ENCODE measurements around the gene KRT17.

Gene KRT17

DNA sequence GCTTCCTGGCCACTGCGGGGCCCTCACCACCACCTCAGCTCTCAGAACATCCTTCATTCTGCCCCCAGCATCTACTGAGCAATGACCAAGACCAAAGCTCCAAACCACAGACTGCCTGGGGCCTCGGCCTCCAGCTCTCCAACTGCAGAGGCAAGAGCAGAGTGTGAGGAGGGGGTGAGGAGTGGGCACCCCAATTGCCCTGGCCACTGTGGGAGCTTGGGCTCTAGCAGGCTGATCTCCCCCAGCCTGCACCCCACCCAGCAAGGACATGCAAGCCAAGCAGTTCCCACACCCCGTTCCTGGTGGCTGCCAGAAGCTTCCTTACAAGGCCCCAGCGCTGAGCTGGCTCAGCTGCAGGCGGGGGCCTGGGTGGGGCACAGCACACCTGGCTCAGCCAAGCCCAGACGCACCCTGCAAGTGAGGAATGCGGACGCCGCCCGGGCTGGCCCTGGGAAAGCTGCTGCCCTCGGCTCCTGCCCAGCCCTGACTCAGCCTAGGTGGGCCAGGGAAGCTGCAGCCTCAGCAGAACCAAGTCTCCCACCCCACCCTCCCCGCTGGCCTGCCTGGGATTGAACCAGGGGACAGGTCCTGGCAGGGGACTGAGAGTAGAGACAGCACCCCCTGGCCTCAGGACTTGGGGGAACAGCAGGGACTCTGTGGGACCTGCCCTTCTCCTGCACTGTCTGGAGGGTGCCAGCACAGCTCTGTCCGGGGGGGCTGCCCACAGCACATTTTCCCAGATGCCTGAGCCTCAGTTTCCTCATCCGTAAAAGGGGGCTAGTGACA is 29.7 kb upstream of the KRT17 start:
- H3K9ac ChIP-seq (ENCODE audit: low read length), result no peak overlapping the region
- H2AFZ ChIP-seq (ENCODE audit: low read depth, low read length), result no peak overlapping the region
- H4K91ac ChIP-seq (ENCODE audit: low read length), result no peak overlapping the region
- no peaks in the 10 kb centered on the region for H3K79me1 ChIP-seq (replicated peaks; ENCODE audit: low read length, poor library complexity, severe bottlenecking)
- H2BK12ac ChIP-seq (ENCODE audit: low read length in 2 of 2), result no peak overlapping the region
- no peaks in the 10 kb centered on the region for H3K9me3 ChIP-seq (ENCODE audit: control insufficient read depth, low read length)
- peaks cover 21% of the 10 kb centered on the region for H3K4me1 ChIP-seq (ENCODE audit: control insufficient read depth, insufficient read depth, low read depth, low read length)
- peaks cover 0 to 30% of the 10 kb centered on the region in 2 experiments for H3K27me3 ChIP-seq (ENCODE audit: control insufficient read depth in 1 of 2, insufficient read depth in 1 of 2, low read length in 2 of 2)
- H3K36me3 ChIP-seq (ENCODE audit: control insufficient read depth in 1 of 2, insufficient read depth in 2 of 2, low read depth in 1 of 2, low read length in 2 of 2), result no peaks in the 10 kb centered on the region
- H2BK5ac ChIP-seq (ENCODE audit: low read depth, low read length, poor library complexity, severe bottlenecking), result no peak overlapping the region
- peak overlapping the region in 1 of 2 experiments; percentile 30 for H3K14ac ChIP-seq (ENCODE audit: low read length in 2 of 2)
- H2AK5ac ChIP-seq (ENCODE audit: low read length, severe bottlenecking), result no peak overlapping the region
- no peak overlapping the region for H4K8ac ChIP-seq (ENCODE audit: low read length)
- no peak overlapping the region for H3K23ac ChIP-seq (ENCODE audit: low read length in 2 of 2)
- no peak overlapping the region for H3K4me3 ChIP-seq (ENCODE audit: insufficient read depth in 1 of 2, low read depth in 1 of 2, low read length in 2 of 2)
- DNase-seq, result no peak
- H3K18ac ChIP-seq (ENCODE audit: low read depth in 1 of 2, low read length in 2 of 2), result no peak overlapping the region
- H3K27ac ChIP-seq (ENCODE audit: low read length, poor library complexity, severe bottlenecking), result no peak overlapping the region
- H2BK15ac ChIP-seq (ENCODE audit: low read depth, poor library complexity, severe bottlenecking), result no peak overlapping the region
- WGBS, result 83% methylated on average over 8 of the region's 14 CpGs
- H3K4me2 ChIP-seq (ENCODE audit: low read length, poor library complexity, severe bottlenecking), result no peak overlapping the region
- H2BK120ac ChIP-seq (ENCODE audit: low read depth, low read length), result no peak overlapping the region
- H3K4ac ChIP-seq (ENCODE audit: low read depth in 1 of 2, low read length in 2 of 2), result no peak overlapping the region

DNA sequence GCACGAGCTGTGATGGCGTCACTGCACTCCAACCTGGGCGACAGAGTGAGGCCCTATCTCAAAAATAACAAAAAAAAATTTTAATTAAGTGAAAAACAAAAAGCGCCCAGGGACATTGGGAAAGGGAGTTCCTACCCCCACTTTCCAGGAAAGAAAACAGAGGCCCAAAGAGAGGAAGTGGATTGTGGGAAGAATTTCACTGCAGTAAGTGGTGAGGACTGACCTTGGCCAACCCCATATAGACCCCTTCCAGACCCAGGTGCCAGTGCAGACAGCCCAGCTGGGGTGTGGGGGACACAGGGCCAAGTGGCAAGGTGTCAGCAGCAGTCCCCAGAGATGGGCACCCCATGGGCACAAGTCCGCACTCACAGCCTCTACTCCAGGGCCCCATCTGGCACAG is 29.0 kb upstream of the KRT17 start:
- H3K9ac ChIP-seq (ENCODE audit: low read length), result no peak overlapping the region
- peaks cover 0 to 30% of the 10 kb centered on the region in 2 experiments for H3K27me3 ChIP-seq (ENCODE audit: control insufficient read depth in 1 of 2, insufficient read depth in 1 of 2, low read length in 2 of 2)
- no peak overlapping the region for H3K23ac ChIP-seq (ENCODE audit: low read length in 2 of 2)
- no peak overlapping the region for H2BK120ac ChIP-seq (ENCODE audit: low read depth, low read length)
- H2AFZ ChIP-seq (ENCODE audit: low read depth, low read length), result no peak overlapping the region
- H3K36me3 ChIP-seq (ENCODE audit: control insufficient read depth in 1 of 2, insufficient read depth in 2 of 2, low read depth in 1 of 2, low read length in 2 of 2), result no peaks in the 10 kb centered on the region
- H3K4ac ChIP-seq (ENCODE audit: low read depth in 1 of 2, low read length in 2 of 2), result no peak overlapping the region
- no peak overlapping the region for H4K8ac ChIP-seq (ENCODE audit: low read length)
- no peak overlapping the region for H2AK5ac ChIP-seq (ENCODE audit: low read length, severe bottlenecking)
- 91% methylated on average over 5 of the region's 5 CpGs for WGBS
- H3K18ac ChIP-seq (ENCODE audit: low read depth in 1 of 2, low read length in 2 of 2), result no peak overlapping the region
- H3K79me1 ChIP-seq (replicated peaks; ENCODE audit: low read length, poor library complexity, severe bottlenecking), result no peaks in the 10 kb centered on the region
- peaks cover 24% of the 10 kb centered on the region for H3K4me1 ChIP-seq (ENCODE audit: control insufficient read depth, insufficient read depth, low read depth, low read length)
- H2BK12ac ChIP-seq (ENCODE audit: low read length in 2 of 2), result no peak overlapping the region
- H3K27ac ChIP-seq (ENCODE audit: low read length, poor library complexity, severe bottlenecking), result no peak overlapping the region
- no peak overlapping the region for H2BK5ac ChIP-seq (ENCODE audit: low read depth, low read length, poor library complexity, severe bottlenecking)
- H2BK15ac ChIP-seq (ENCODE audit: low read depth, poor library complexity, severe bottlenecking), result no peak overlapping the region
- no peak for DNase-seq
- no peak overlapping the region for H3K14ac ChIP-seq (ENCODE audit: low read length in 2 of 2)
- H3K4me2 ChIP-seq (ENCODE audit: low read length, poor library complexity, severe bottlenecking), result no peak overlapping the region
- no peak overlapping the region for H3K4me3 ChIP-seq (ENCODE audit: insufficient read depth in 1 of 2, low read depth in 1 of 2, low read length in 2 of 2)
- no peak overlapping the region for H4K91ac ChIP-seq (ENCODE audit: low read length)
- H3K9me3 ChIP-seq (ENCODE audit: control insufficient read depth, low read length), result no peaks in the 10 kb centered on the region

DNA sequence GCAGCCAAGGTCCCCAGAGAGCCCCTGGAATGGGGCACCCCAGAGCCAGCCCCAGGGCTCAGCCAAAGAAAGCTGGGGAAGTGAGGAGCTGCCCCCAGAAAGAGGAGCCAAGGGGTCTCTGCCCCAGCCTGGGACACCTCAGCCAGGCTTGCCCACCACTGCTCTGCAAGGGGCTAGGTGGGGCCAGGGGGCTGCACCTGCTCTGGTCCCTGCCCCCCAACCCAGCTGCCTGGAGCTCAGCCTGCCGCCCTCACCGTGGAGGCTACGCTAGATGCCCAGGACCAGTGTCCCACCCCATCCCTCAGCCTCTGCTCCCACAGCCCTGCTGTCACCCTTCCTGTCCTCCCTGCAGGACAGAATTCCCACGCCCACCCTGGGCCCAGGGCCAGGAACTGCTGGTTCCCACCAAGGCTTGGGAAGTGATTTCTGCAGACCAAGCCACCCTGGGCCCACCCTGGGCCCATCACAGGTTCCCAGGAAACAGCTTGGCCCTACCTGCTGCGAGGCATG is 28.1 kb upstream of the KRT17 start:
- H3K23ac ChIP-seq (ENCODE audit: low read length in 2 of 2), result no peak overlapping the region
- no peak overlapping the region for H3K18ac ChIP-seq (ENCODE audit: low read depth in 1 of 2, low read length in 2 of 2)
- H2BK5ac ChIP-seq (ENCODE audit: low read depth, low read length, poor library complexity, severe bottlenecking), result no peak overlapping the region
- H3K27me3 ChIP-seq (ENCODE audit: control insufficient read depth in 1 of 2, insufficient read depth in 1 of 2, low read length in 2 of 2), result peaks cover 0 to 30% of the 10 kb centered on the region in 2 experiments
- H2AK5ac ChIP-seq (ENCODE audit: low read length, severe bottlenecking), result no peak overlapping the region
- H3K9me3 ChIP-seq (ENCODE audit: control insufficient read depth, low read length), result no peaks in the 10 kb centered on the region
- H3K4me1 ChIP-seq (ENCODE audit: control insufficient read depth, insufficient read depth, low read depth, low read length), result peaks cover 31% of the 10 kb centered on the region
- H3K9ac ChIP-seq (ENCODE audit: low read length), result no peak overlapping the region
- DNase-seq, result no peak
- H4K8ac ChIP-seq (ENCODE audit: low read length), result no peak overlapping the region
- H4K91ac ChIP-seq (ENCODE audit: low read length), result no peak overlapping the region
- H3K4ac ChIP-seq (ENCODE audit: low read depth in 1 of 2, low read length in 2 of 2), result no peak overlapping the region
- H3K79me1 ChIP-seq (replicated peaks; ENCODE audit: low read length, poor library complexity, severe bottlenecking), result no peaks in the 10 kb centered on the region
- H3K27ac ChIP-seq (ENCODE audit: low read length, poor library complexity, severe bottlenecking), result no peak overlapping the region
- no peak overlapping the region for H2BK12ac ChIP-seq (ENCODE audit: low read length in 2 of 2)
- H2BK15ac ChIP-seq (ENCODE audit: low read depth, poor library complexity, severe bottlenecking), result no peak overlapping the region
- H3K4me3 ChIP-seq (ENCODE audit: insufficient read depth in 1 of 2, low read depth in 1 of 2, low read length in 2 of 2), result no peak overlapping the region
- no peak overlapping the region for H2BK120ac ChIP-seq (ENCODE audit: low read depth, low read length)
- no peak overlapping the region for H2AFZ ChIP-seq (ENCODE audit: low read depth, low read length)
- H3K14ac ChIP-seq (ENCODE audit: low read length in 2 of 2), result no peak overlapping the region
- no peaks in the 10 kb centered on the region for H3K36me3 ChIP-seq (ENCODE audit: control insufficient read depth in 1 of 2, insufficient read depth in 2 of 2, low read depth in 1 of 2, low read length in 2 of 2)
- no peak overlapping the region for H3K4me2 ChIP-seq (ENCODE audit: low read length, poor library complexity, severe bottlenecking)
- 90% methylated on average over 5 of the region's 5 CpGs for WGBS

DNA sequence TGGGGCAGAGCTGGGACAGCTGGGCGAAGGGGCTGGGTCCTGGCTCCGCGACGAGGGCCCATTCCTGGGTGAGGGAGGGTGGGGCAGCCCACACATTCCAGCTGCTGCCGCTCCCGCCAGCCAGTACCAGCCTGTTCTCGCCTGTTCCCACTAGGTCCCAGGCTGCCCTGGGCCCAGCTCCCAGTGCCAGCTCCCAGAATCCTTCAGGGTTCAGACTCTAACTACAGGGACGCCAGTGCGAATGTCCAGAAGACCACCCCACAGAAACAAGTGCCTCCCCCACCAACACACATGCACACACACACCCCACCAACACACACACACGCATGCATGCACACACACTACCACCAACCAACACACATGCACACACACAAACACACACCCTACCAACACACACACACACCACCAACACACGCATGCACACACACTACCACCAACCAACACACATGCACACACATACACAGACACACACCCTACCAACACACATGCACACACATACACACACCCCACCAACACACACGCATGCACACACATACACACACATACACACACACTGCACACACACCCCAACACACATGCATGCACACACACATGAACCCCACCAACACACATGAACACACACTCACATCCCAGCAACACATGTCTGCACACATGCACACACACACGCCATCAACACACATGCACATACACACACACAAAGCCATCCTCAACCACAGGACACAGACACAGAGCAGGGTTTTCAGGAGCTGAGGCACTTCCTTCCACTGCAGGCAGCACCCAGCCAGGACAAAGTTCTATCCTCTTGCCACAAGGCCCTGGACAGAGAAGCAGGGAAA is 27.5 kb upstream of the KRT17 start:
- H4K8ac ChIP-seq (ENCODE audit: low read length), result no peak overlapping the region
- no peak for DNase-seq
- peak overlapping the region in 1 of 2 experiments; percentile 46 for H3K14ac ChIP-seq (ENCODE audit: low read length in 2 of 2)
- H3K18ac ChIP-seq (ENCODE audit: low read depth in 1 of 2, low read length in 2 of 2), result no peak overlapping the region
- H3K27me3 ChIP-seq (ENCODE audit: control insufficient read depth in 1 of 2, insufficient read depth in 1 of 2, low read length in 2 of 2), result peaks cover 0 to 29% of the 10 kb centered on the region in 2 experiments
- no peak overlapping the region for H3K4me3 ChIP-seq (ENCODE audit: insufficient read depth in 1 of 2, low read depth in 1 of 2, low read length in 2 of 2)
- peaks cover 34% of the 10 kb centered on the region for H3K4me1 ChIP-seq (ENCODE audit: control insufficient read depth, insufficient read depth, low read depth, low read length)
- no peak overlapping the region for H3K4me2 ChIP-seq (ENCODE audit: low read length, poor library complexity, severe bottlenecking)
- 92% methylated on average over 13 of the region's 13 CpGs for WGBS
- H3K9ac ChIP-seq (ENCODE audit: low read length), result no peak overlapping the region
- H2BK5ac ChIP-seq (ENCODE audit: low read depth, low read length, poor library complexity, severe bottlenecking), result no peak overlapping the region
- H4K91ac ChIP-seq (ENCODE audit: low read length), result peak overlapping the region; percentile 5
- H2AK5ac ChIP-seq (ENCODE audit: low read length, severe bottlenecking), result no peak overlapping the region
- no peak overlapping the region for H3K27ac ChIP-seq (ENCODE audit: low read length, poor library complexity, severe bottlenecking)
- H2AFZ ChIP-seq (ENCODE audit: low read depth, low read length), result no peak overlapping the region
- H2BK15ac ChIP-seq (ENCODE audit: low read depth, poor library complexity, severe bottlenecking), result no peak overlapping the region
- H2BK120ac ChIP-seq (ENCODE audit: low read depth, low read length), result no peak overlapping the region
- no peaks in the 10 kb centered on the region for H3K79me1 ChIP-seq (replicated peaks; ENCODE audit: low read length, poor library complexity, severe bottlenecking)
- H3K9me3 ChIP-seq (ENCODE audit: control insufficient read depth, low read length), result no peaks in the 10 kb centered on the region
- H3K36me3 ChIP-seq (ENCODE audit: control insufficient read depth in 1 of 2, insufficient read depth in 2 of 2, low read depth in 1 of 2, low read length in 2 of 2), result no peaks in the 10 kb centered on the region
- H2BK12ac ChIP-seq (ENCODE audit: low read length in 2 of 2), result no peak overlapping the region
- no peak overlapping the region for H3K4ac ChIP-seq (ENCODE audit: low read depth in 1 of 2, low read length in 2 of 2)
- H3K23ac ChIP-seq (ENCODE audit: low read length in 2 of 2), result no peak overlapping the region

Measured in mesenchymal stem cell (in vitro differentiated cells and primary cell).